Measurements from ENCODE around the gene THSD4.

GRCh38 chr15:71357967-71358366 lies 242.7 kb downstream of the THSD4 start:
- TF ChIP-seq POLR2AphosphoS5 (IDR thresholded peaks at IDR 0.05; ENCODE audit: insufficient read depth in 1 of 2, low read depth in 1 of 2) (no peak), CTCF (IDR thresholded peaks at IDR 0.05) (no peak), POLR2A (IDR thresholded peaks at IDR 0.05) (no peak)
